ENCODE data around the gene SIAH1. TPM values are rescaled to one million over a fixed set of nuclear protein-coding genes. Genes with fewer than 3 reads are reported as not detected.

The SIAH1 gene
- total and polyA plus RNA-seq, 8 donors = 10.9 to 77.7 (median 21.4) TPM

DNA sequence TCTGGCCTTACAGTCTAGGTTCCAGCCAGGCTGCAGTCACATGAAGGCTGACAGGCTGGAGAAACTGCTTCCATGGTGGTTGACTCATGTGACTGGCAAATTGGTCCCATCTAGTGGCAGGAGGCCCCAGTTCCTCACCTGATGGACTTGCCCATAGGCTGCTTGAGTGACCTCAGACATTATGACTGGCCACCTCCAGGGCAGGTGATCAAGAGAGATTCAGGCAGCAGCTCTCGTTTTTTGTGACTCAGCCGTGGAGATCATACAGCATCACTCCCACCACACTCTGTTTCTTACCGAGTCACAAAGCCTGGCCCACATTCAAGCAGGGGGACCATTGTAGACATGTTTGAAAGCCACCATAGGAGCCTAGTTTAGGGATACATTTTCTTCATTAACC lies 34.5 kb downstream of the SIAH1 start:
- TF ChIP-seq POLR2A (IDR thresholded peaks at IDR 0.05) (no peak), POLR2AphosphoS5 (IDR thresholded peaks at IDR 0.05) (no peak), EP300 (IDR thresholded peaks at IDR 0.05) (no peak)
- TF ChIP-seq, protein P1, sequence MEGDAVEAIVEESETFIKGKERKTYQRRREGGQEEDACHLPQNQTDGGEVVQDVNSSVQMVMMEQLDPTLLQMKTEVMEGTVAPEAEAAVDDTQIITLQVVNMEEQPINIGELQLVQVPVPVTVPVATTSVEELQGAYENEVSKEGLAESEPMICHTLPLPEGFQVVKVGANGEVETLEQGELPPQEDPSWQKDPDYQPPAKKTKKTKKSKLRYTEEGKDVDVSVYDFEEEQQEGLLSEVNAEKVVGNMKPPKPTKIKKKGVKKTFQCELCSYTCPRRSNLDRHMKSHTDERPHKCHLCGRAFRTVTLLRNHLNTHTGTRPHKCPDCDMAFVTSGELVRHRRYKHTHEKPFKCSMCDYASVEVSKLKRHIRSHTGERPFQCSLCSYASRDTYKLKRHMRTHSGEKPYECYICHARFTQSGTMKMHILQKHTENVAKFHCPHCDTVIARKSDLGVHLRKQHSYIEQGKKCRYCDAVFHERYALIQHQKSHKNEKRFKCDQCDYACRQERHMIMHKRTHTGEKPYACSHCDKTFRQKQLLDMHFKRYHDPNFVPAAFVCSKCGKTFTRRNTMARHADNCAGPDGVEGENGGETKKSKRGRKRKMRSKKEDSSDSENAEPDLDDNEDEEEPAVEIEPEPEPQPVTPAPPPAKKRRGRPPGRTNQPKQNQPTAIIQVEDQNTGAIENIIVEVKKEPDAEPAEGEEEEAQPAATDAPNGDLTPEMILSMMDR (IDR thresholded peaks at IDR 0.05) = no peak
- no peak overlapping the region for H3K27ac ChIP-seq
- no peak for DNase-seq
- H3K9me3 ChIP-seq = no peaks in the 10 kb centered on the region
- WGBS, 5 donors = 70 to 80% (median 75%) methylated on average over 3 of the region's 3 CpGs
- peaks cover 0 to 9% (median 0%) of the 10 kb centered on the region in 4 donors for H3K4me1 ChIP-seq
- H3K27me3 ChIP-seq = no peaks in the 10 kb centered on the region
- intact Hi-C loops (cut with DNase I; ENCODE audit: low total_unique reads) = loop anchor here (5.0 kb wide), 1 partner anchor 187 kb away; no protein-coding TSS in a partner anchor
- H3K4me3 ChIP-seq = no peak overlapping the region
- peaks cover 32 to 79% (median 70%) of the 10 kb centered on the region in 4 donors for H3K36me3 ChIP-seq

DNA sequence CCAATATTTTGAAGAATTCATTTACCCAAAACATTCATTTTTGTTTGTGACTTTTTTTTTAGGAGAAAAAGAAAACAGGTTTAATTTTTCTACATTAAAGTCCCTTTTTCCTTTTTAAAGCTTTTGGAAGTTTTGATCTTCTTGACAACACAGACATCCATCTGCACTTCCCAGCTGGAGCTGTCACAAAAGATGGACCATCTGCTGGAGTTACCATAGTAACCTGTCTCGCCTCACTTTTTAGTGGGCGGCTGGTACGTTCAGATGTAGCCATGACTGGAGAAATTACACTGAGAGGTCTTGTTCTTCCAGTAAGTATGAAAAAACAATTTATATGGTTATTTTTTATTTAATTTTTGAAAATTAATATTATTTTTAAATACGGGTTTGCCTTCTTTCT lies 37.2 kb downstream of the SIAH1 start:
- H3K4me3 ChIP-seq = no peak overlapping the region
- DNase-seq = peak in 1 of 2 donors; percentile 38
- 81 to 92% (median 89%) methylated on average over 4 of the region's 4 CpGs for WGBS, 5 donors
- no peaks in the 10 kb centered on the region for H3K27me3 ChIP-seq
- H3K27ac ChIP-seq = no peak overlapping the region
- intact Hi-C loops (cut with DNase I; ENCODE audit: low total_unique reads) = no loop called here
- H3K9me3 ChIP-seq = no peaks in the 10 kb centered on the region
- no peaks in the 10 kb centered on the region for H3K4me1 ChIP-seq
- H3K36me3 ChIP-seq = peaks cover 32 to 78% (median 74%) of the 10 kb centered on the region in 4 donors
- TF ChIP-seq EP300 (IDR thresholded peaks at IDR 0.05) (no peak), POLR2A (IDR thresholded peaks at IDR 0.05) (no peak), POLR2AphosphoS5 (IDR thresholded peaks at IDR 0.05) (no peak)
- TF ChIP-seq, protein P1 (IDR thresholded peaks at IDR 0.05) = no peak

DNA sequence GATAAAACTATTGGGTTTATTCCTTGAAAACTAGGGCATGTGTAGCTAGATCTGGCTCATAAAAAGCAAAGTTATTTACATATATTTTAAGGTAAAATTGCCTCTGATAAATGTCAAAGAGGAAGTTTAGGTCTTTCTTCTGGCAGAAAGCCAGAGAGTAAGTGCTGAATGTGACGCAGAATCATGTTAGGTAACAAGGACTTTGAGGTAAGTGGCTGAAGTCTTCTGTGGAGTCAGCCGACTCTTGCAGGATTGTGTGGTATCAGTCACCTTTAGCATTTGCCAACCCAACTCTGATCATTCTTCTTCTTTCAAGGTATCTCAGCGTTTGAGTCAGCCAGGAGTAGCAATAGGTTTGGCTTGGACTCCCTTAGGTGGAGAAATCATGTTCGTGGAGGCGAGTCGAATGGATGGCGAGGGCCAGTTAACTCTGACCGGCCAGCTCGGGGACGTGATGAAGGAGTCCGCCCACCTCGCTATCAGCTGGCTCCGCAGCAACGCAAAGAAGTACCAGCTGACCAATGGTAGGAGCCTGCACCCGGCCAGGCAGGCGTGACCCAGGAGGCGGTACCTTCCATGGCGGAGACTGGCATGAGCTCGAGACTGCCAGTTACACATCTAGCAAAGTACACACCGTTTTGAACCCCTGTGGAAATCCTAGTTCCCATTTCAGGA lies 37.9 kb downstream of the SIAH1 start:
- Histone ChIP-seq H3K4me1 (no peaks in the 10 kb centered on the region), H3K4me3 (no peak overlapping the region), H3K9me3 (no peaks in the 10 kb centered on the region), H3K27ac (no peak overlapping the region), H3K27me3 (no peaks in the 10 kb centered on the region), H3K36me3 (peaks cover 31 to 78% (median 74%) of the 10 kb centered on the region in 4 donors)
- intact Hi-C loops (cut with DNase I; ENCODE audit: low total_unique reads) = no loop called here
- DNase-seq = no peak
- WGBS, 5 donors = 90 to 93% (median 92%) methylated on average over 20 of the region's 20 CpGs
- TF ChIP-seq, protein P1 (IDR thresholded peaks at IDR 0.05) = no peak
- TF ChIP-seq POLR2AphosphoS5 (IDR thresholded peaks at IDR 0.05) (no peak), POLR2A (IDR thresholded peaks at IDR 0.05) (no peak), EP300 (IDR thresholded peaks at IDR 0.05) (no peak)

DNA sequence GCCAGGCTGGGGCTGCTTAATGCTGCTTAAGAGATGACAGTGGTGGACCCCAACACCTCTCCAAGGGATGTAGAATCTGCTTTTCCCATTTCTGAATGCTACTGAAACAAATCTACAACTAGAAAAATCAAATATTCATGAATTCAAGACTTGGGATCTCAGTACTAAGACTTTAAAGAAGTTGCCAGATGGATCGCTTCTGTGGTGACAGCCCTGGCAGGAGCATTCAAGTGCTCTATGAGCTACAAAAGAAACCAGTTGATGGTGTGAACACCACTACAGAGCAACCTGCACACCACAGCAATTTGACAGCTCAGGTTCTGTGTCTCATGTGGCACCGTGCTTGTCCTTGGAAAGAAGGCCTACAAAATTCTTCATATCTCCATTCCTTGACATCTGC lies 42.6 kb downstream of the SIAH1 start:
- DNase-seq = no peak
- Histone ChIP-seq H3K4me3 (no peak overlapping the region), H3K36me3 (peaks cover 16 to 72% (median 65%) of the 10 kb centered on the region in 4 donors), H3K9me3 (no peaks in the 10 kb centered on the region), H3K27ac (no peak overlapping the region), H3K27me3 (no peaks in the 10 kb centered on the region), H3K4me1 (no peaks in the 10 kb centered on the region)
- TF ChIP-seq EP300 (IDR thresholded peaks at IDR 0.05) (no peak), POLR2A (IDR thresholded peaks at IDR 0.05) (no peak), POLR2AphosphoS5 (IDR thresholded peaks at IDR 0.05) (no peak)
- TF ChIP-seq, protein P1 (IDR thresholded peaks at IDR 0.05) = no peak
- whole genome bisulfite sequencing, 5 donors = 88 to 99% (median 97%) methylated on average over 2 of the region's 2 CpGs
- intact Hi-C loops (cut with DNase I; ENCODE audit: low total_unique reads) = no loop called here

Measured in stomach (tissue), 9 donors.